ENCODE measurements around the gene ZBTB44.

GRCh38 chr11:130313383-130314183, 1.1 kb downstream of the ZBTB44 start:
- TF ChIP-seq CTCF (IDR thresholded peaks at IDR 0.05) (no peak), POLR2AphosphoS5 (IDR thresholded peaks at IDR 0.05) (no peak), POLR2A (IDR thresholded peaks at IDR 0.05) (no peak), EP300 (IDR thresholded peaks at IDR 0.05) (no peak)
